Measurements from ENCODE around the gene DCDC2C. TPM values are rescaled to one million over a fixed set of nuclear protein-coding genes. Genes with fewer than 3 reads are reported as not detected.

The DCDC2C gene
- total and polyA plus RNA-seq, 2 experiments from 2014 or later = 0.45 TPM; not detected in 1

GRCh38 chr2:3682811-3683210 is 20.6 kb upstream of the DCDC2C start:
- H3K27me3 ChIP-seq (ENCODE audit: insufficient read depth) = no peaks in the 10 kb centered on the region
- H3K4me2 ChIP-seq = no peak overlapping the region
- no peaks in the 10 kb centered on the region for H3K4me1 Mint-ChIP-seq
- H3K4me3 ChIP-seq = no peak overlapping the region
- no peaks in the 10 kb centered on the region for H3K79me2 ChIP-seq (replicated peaks; ENCODE audit: insufficient read depth)
- DNase-seq (ENCODE audit: low spot score) (no peak), ATAC-seq (no peak)
- H4K20me1 ChIP-seq (replicated peaks; ENCODE audit: insufficient read depth) = no peaks in the 10 kb centered on the region
- no peak overlapping the region for H3K4me3 Mint-ChIP-seq
- H3K27me3 Mint-ChIP-seq (ENCODE audit: insufficient read depth, low read depth, poor library complexity) = no peaks in the 10 kb centered on the region
- no peak for TF ChIP-seq ZNF462 (CRISPR knock-in tag; IDR thresholded peaks at IDR 0.05)
- no peak for TF ChIP-seq POLR2AphosphoS5 (IDR thresholded peaks at IDR 0.05; ENCODE audit: low read depth)
- no peak for TF ChIP-seq ZNF114 (CRISPR knock-in tag; IDR thresholded peaks at IDR 0.05)
- TF ChIP-seq EZH2phosphoT487 (IDR thresholded peaks at IDR 0.05; ENCODE audit: unreplicated experiment) = no peak
- no peak for TF ChIP-seq JUNB (IDR thresholded peaks at IDR 0.05; ENCODE audit: unreplicated experiment)
- TF ChIP-seq NANOG (IDR thresholded peaks at IDR 0.05; ENCODE audit: borderline replicate concordance) = no peak
- TF ChIP-seq REST (IDR thresholded peaks at IDR 0.05; ENCODE audit: unreplicated experiment) = no peak
- TF ChIP-seq ZNF331 (CRISPR knock-in tag; IDR thresholded peaks at IDR 0.05; ENCODE audit: low read depth) = no peak
- no peak for TF ChIP-seq EZH2 (IDR thresholded peaks at IDR 0.05; ENCODE audit: low read depth, unreplicated experiment)
- no peak for TF ChIP-seq ETS1 (IDR thresholded peaks at IDR 0.05)
- no peak overlapping the region for H3K27ac Mint-ChIP-seq
- no peaks in the 10 kb centered on the region for H3K9me2 ChIP-seq (ENCODE audit: insufficient read depth)
- H3K27ac ChIP-seq (ENCODE audit: low read depth) = no peak overlapping the region
- no peak overlapping the region for H2AFZ ChIP-seq
- H3F3A ChIP-seq (replicated peaks; ENCODE audit: low read depth) = no peaks in the 10 kb centered on the region
- no peaks in the 10 kb centered on the region for H3K36me3 Mint-ChIP-seq (ENCODE audit: low read depth)
- no peaks in the 10 kb centered on the region for H3K4me1 ChIP-seq (ENCODE audit: insufficient read depth)
- no peaks in the 10 kb centered on the region for H3K36me3 ChIP-seq (ENCODE audit: insufficient read depth)
- peaks cover 59% of the 10 kb centered on the region for H3K9me3 Mint-ChIP-seq

Data from GM23338 (cell line).